HEK293 (cell line): Measurements from ENCODE around the gene ARHGAP24.

Source experiments
- CTCF ChIA-PET: fragments of 350-600 bp; formaldehyde crosslinking; extraction: SDS; loops from one replicate; lab custom pipeline; 2021; ENCODE audit warnings: antibody characterized with exemption; lab: Yijun Ruan, JAX
- POLR2A ChIA-PET: fragments of 300-600 bp; formaldehyde crosslinking; extraction: SDS; loops from one replicate; lab custom pipeline; 2020; ENCODE audit warnings: antibody characterized with exemption, inconsistent platforms; lab: Yijun Ruan, JAX
- H3K27ac ChIP-seq: fragments of 200-500 bp; sonication (Bioruptor generic); 2 replicates; pipeline ENCODE4 v1.5.1; 2014; ENCODE audit warnings: low read depth, low read length, control low read depth, inconsistent platforms; ENCODE audit errors: extremely low read depth
- H3K36me3 ChIP-seq, 2 experiments: fragments of 200-500 bp in 1 of 2; sonication (Bioruptor generic) in 1 of 2; 1 replicate in 1 of 2; 2 replicates in 1 of 2; pipeline ENCODE4 v1.5.1; 2014 to 2017; ENCODE audit warnings: inconsistent platforms in 2 of 2, low read length in 2 of 2; ENCODE audit not compliant: control insufficient read depth in 2 of 2, insufficient read depth in 1 of 2
- H3K4me1 ChIP-seq: fragments of 200-500 bp; sonication (Bioruptor generic); 2 replicates; pipeline ENCODE4 v1.5.1; 2014; ENCODE audit warnings: mild to moderate bottlenecking, low read length, inconsistent platforms; ENCODE audit not compliant: control insufficient read depth, insufficient read depth
- H3K4me3 ChIP-seq: 2 replicates; pipeline ENCODE4 v1.5.1; 2011; ENCODE audit warnings: low read depth, mild to moderate bottlenecking, control low read depth, low read length, moderate library complexity
- H3K9me3 ChIP-seq: fragments of 200-500 bp; sonication (Bioruptor generic); 2 replicates; pipeline ENCODE4 v1.5.1; 2014; ENCODE audit warnings: low read depth, low read length, inconsistent platforms; ENCODE audit not compliant: control insufficient read depth, insufficient read depth
- ELK4 ChIP-seq: IDR thresholded peaks from 2 replicates; pipeline ENCODE4 v1.6.1; 2011; ENCODE audit warnings: mild to moderate bottlenecking, low read depth, low read length, borderline replicate concordance
- PATZ1 ChIP-seq: fragments of 450-650 bp; formaldehyde crosslinking; IDR thresholded peaks from 2 replicates; pipeline ENCODE4 v1.5.1; 2016; ENCODE audit warnings: missing biosample characterization, missing genetic modification characterization
- TRIM28 ChIP-seq: IDR thresholded peaks from 2 replicates; pipeline ENCODE4 v1.6.1; 2011; ENCODE audit warnings: low read length, control low read depth, borderline replicate concordance
- ZBTB1 ChIP-seq: fragments of 450-650 bp; formaldehyde crosslinking; IDR thresholded peaks from 2 replicates; pipeline ENCODE4 v1.5.1; 2016; ENCODE audit warnings: missing biosample characterization, missing genetic modification characterization
- ZBTB48 ChIP-seq: fragments of 450-650 bp; formaldehyde crosslinking; IDR thresholded peaks from 2 replicates; pipeline ENCODE4 v1.5.1; 2016; ENCODE audit warnings: missing biosample characterization, missing genetic modification characterization
- ZFP37 ChIP-seq: fragments of 450-650 bp; formaldehyde crosslinking; IDR thresholded peaks from 2 replicates; pipeline ENCODE4 v1.5.1; 2016; ENCODE audit warnings: missing biosample characterization, missing genetic modification characterization
- ZNF274 ChIP-seq, 2 experiments: fragments of 200-500 bp in 1 of 2; fragments of 450-650 bp in 1 of 2; sonication (Bioruptor generic) in 1 of 2; formaldehyde crosslinking in 1 of 2; IDR thresholded peaks; 2 replicates each; pipeline versions ENCODE4 v1.5.1 to v1.6.1; 2014 to 2016; ENCODE audit warnings: borderline replicate concordance in 1 of 2, inconsistent platforms in 1 of 2, low read length in 1 of 2, missing biosample characterization in 1 of 2, missing genetic modification characterization in 1 of 2
- ZNF292 ChIP-seq: fragments of 450-650 bp; formaldehyde crosslinking; IDR thresholded peaks from 2 replicates; pipeline ENCODE4 v1.5.1; 2016; ENCODE audit warnings: low read depth, missing biosample characterization, missing genetic modification characterization, borderline replicate concordance
- ZNF302 ChIP-seq: fragments of 450-650 bp; formaldehyde crosslinking; IDR thresholded peaks from 2 replicates; pipeline ENCODE4 v1.5.1; 2016; ENCODE audit warnings: missing biosample characterization, missing genetic modification characterization, low read depth
- ZNF341 ChIP-seq: fragments of 450-650 bp; formaldehyde crosslinking; IDR thresholded peaks from 2 replicates; pipeline ENCODE4; 2016; ENCODE audit warnings: low read depth, missing biosample characterization, missing genetic modification characterization
- ZNF398 ChIP-seq: fragments of 450-650 bp; formaldehyde crosslinking; IDR thresholded peaks from 2 replicates; pipeline ENCODE4 v1.5.1; 2017; ENCODE audit warnings: missing biosample characterization, missing genetic modification characterization
- ZNF544 ChIP-seq: fragments of 450-650 bp; formaldehyde crosslinking; IDR thresholded peaks from 2 replicates; pipeline ENCODE4 v1.5.0; 2017; ENCODE audit warnings: missing biosample characterization, missing genetic modification characterization
- ZNF560 ChIP-seq: fragments of 450-650 bp; formaldehyde crosslinking; IDR thresholded peaks from 2 replicates; pipeline ENCODE4 v1.5.1; 2017; ENCODE audit warnings: missing biosample characterization, missing genetic modification characterization, borderline replicate concordance
- ZNF561 ChIP-seq: fragments of 450-650 bp; IDR thresholded peaks from 2 replicates; pipeline ENCODE4 v1.5.1; 2018; ENCODE audit warnings: missing biosample characterization, missing genetic modification characterization, borderline replicate concordance
- ZNF626 ChIP-seq: fragments of 450-650 bp; sonication (Bioruptor Pico); formaldehyde crosslinking; IDR thresholded peaks from 2 replicates; pipeline ENCODE4 v1.5.1; 2018; ENCODE audit warnings: missing biosample characterization, missing genetic modification characterization, inconsistent platforms

The ARHGAP24 gene

GRCh38 chr4:85953651-85954018, 478.7 kb downstream of the ARHGAP24 start:
- Histone ChIP-seq H3K4me3 (no peak overlapping the region), H3K9me3 (no peaks in the 10 kb centered on the region), H3K27ac (no peak overlapping the region), H3K4me1 (no peaks in the 10 kb centered on the region), H3K36me3 (no peaks in the 10 kb centered on the region)
- ChIA-PET POLR2A (no interaction called here), CTCF (interaction anchor here (0.9 to 1.7 kb wide), 2 partner anchors 15 to 157 kb away, joined by 4 to 10 read pairs; no protein-coding TSS in a partner anchor)
- no peak for TF ChIP-seq ZNF292
- no peak for TF ChIP-seq ZNF274 (IDR thresholded peaks at IDR 0.05; ENCODE audit: low read length)
- TF ChIP-seq ZNF274 (tag by site-specific recombination; IDR thresholded peaks at IDR 0.05; ENCODE audit: borderline replicate concordance), result no peak
- no peak for TF ChIP-seq ZFP37 (tag by site-specific recombination)
- TF ChIP-seq ZBTB48 (tag by site-specific recombination), result no peak
- no peak for TF ChIP-seq ZNF398 (tag by site-specific recombination)
- no peak for TF ChIP-seq ZNF561 (tag by site-specific recombination)
- TF ChIP-seq ZNF302 (tag by site-specific recombination), result no peak
- TF ChIP-seq TRIM28, result no peak
- TF ChIP-seq PATZ1 (tag by site-specific recombination), result no peak

GRCh38 chr4:85955620-85956292, 480.8 kb downstream of the ARHGAP24 start:
- CTCF ChIA-PET, result interaction anchor here (1.3 kb wide), 1 partner anchor 10 kb away, joined by 3 read pairs; no protein-coding TSS in a partner anchor
- H3K27ac ChIP-seq, result no peak overlapping the region

More at GRCh38 chr4:85955620-85956292, 480.8 kb downstream of the ARHGAP24 start:
- H3K4me3 ChIP-seq, result no peak overlapping the region
- no peaks in the 10 kb centered on the region for H3K9me3 ChIP-seq
- H3K4me1 ChIP-seq, result no peaks in the 10 kb centered on the region
- no peaks in the 10 kb centered on the region for H3K36me3 ChIP-seq
- POLR2A ChIA-PET, result no interaction called here
- no peak for TF ChIP-seq ZNF544 (tag by site-specific recombination)
- TF ChIP-seq ZBTB1 (tag by site-specific recombination), result no peak
- TF ChIP-seq ELK4, result no peak
- TF ChIP-seq PATZ1 (tag by site-specific recombination), result no peak
- TF ChIP-seq ZNF626, result no peak
- no peak for TF ChIP-seq ZNF398 (tag by site-specific recombination)
- no peak for TF ChIP-seq ZNF560 (tag by site-specific recombination)
- no peak for TF ChIP-seq ZNF341 (tag by site-specific recombination)
- TF ChIP-seq, all 188 proteins: peak for 0
